ENCODE measurements around the gene DUX4.
"Not testable (repeated sequence)": the region's sequence is repeated elsewhere in the genome, so short reads cannot be mapped to it uniquely, and the experiment has no call there.

DNA sequence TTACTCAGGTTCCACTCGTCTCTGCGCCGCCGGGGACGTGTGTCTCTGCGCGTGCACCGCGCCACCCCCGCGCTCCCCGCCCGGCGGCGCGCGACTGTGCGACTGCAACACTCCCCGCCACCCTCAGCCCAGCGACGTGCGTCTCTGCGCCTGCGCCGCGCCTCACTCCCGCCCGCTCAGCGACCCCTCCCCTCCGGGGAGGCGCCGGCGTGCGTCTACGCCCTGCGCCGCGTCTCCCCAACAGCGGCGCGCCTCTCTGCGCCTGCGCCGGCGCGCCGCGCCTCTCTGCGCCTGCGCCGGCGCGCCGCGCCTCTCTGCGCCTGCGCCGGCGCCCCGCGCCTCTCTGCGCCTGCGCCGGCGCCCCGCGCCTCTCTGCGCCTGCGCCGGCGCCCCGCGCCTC lies 29.9 kb downstream of the DUX4 start:
- TF ChIP-seq, protein P1, sequence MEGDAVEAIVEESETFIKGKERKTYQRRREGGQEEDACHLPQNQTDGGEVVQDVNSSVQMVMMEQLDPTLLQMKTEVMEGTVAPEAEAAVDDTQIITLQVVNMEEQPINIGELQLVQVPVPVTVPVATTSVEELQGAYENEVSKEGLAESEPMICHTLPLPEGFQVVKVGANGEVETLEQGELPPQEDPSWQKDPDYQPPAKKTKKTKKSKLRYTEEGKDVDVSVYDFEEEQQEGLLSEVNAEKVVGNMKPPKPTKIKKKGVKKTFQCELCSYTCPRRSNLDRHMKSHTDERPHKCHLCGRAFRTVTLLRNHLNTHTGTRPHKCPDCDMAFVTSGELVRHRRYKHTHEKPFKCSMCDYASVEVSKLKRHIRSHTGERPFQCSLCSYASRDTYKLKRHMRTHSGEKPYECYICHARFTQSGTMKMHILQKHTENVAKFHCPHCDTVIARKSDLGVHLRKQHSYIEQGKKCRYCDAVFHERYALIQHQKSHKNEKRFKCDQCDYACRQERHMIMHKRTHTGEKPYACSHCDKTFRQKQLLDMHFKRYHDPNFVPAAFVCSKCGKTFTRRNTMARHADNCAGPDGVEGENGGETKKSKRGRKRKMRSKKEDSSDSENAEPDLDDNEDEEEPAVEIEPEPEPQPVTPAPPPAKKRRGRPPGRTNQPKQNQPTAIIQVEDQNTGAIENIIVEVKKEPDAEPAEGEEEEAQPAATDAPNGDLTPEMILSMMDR (IDR thresholded peaks at IDR 0.05) = not testable (repeated sequence)
- TF ChIP-seq EZH2 (IDR thresholded peaks at IDR 0.05; ENCODE audit: borderline replicate concordance, insufficient read depth, low read depth, low read length, poor library complexity, severe bottlenecking) = not testable (repeated sequence)

Data from B cell (primary cell).